ENCODE data around the gene CD79B. TPM values are rescaled to one million over a fixed set of nuclear protein-coding genes. Genes with fewer than 3 reads are reported as not detected.

Gene CD79B
- total RNA-seq, 1 experiment from 2014 or later, result not detected

- TF ChIP-seq, protein P1, sequence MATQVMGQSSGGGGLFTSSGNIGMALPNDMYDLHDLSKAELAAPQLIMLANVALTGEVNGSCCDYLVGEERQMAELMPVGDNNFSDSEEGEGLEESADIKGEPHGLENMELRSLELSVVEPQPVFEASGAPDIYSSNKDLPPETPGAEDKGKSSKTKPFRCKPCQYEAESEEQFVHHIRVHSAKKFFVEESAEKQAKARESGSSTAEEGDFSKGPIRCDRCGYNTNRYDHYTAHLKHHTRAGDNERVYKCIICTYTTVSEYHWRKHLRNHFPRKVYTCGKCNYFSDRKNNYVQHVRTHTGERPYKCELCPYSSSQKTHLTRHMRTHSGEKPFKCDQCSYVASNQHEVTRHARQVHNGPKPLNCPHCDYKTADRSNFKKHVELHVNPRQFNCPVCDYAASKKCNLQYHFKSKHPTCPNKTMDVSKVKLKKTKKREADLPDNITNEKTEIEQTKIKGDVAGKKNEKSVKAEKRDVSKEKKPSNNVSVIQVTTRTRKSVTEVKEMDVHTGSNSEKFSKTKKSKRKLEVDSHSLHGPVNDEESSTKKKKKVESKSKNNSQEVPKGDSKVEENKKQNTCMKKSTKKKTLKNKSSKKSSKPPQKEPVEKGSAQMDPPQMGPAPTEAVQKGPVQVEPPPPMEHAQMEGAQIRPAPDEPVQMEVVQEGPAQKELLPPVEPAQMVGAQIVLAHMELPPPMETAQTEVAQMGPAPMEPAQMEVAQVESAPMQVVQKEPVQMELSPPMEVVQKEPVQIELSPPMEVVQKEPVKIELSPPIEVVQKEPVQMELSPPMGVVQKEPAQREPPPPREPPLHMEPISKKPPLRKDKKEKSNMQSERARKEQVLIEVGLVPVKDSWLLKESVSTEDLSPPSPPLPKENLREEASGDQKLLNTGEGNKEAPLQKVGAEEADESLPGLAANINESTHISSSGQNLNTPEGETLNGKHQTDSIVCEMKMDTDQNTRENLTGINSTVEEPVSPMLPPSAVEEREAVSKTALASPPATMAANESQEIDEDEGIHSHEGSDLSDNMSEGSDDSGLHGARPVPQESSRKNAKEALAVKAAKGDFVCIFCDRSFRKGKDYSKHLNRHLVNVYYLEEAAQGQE (IDR thresholded peaks at IDR 0.05; ENCODE audit: insufficient read depth in 1 of 2, low read depth in 2 of 2, low read length in 1 of 2), result no peak
Measured at GRCh38 chr17:63973930-63974593, 41.9 kb upstream of the CD79B start (continued).

DNA sequence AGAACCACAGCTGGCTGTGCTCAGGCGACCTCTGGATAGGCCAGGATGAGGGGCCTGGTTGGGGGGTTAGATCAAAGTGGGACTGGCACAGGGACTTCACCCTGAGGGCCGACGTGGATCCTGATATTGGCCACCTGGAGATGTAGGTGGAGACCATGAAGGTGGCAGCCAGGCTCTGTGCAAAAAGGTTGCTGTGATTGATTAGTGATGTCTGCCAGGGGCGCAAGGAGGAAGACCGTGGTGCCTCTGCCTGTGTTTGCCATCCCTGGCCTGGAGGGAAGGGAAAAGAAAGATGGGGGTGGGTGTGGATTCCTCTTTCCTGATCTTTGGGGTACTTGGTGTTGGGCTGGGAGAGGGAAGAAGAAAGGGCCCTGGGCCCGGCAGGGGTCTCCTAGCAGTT is 41.1 kb upstream of the CD79B start:
- H3K36me3 ChIP-seq (ENCODE audit: control insufficient read depth, insufficient read depth, low read length), result no peaks in the 10 kb centered on the region
- BruUV-seq (replicated peaks), result no TSS peak
- POLR2A ChIA-PET, result no interaction called here
- peaks cover 4% of the 10 kb centered on the region; the same call in 1 of the 2 replicates for H3K4me1 ChIP-seq (ENCODE audit: control insufficient read depth, insufficient read depth, low read length)
- ATAC-seq (no peak), DNase-seq (ENCODE audit: low read depth, low spot score) (no peak)
- TF ChIP-seq, protein P1 (IDR thresholded peaks at IDR 0.05; ENCODE audit: insufficient read depth in 1 of 2, low read depth in 2 of 2, low read length in 1 of 2), result no peak
- TF ChIP-seq, protein P2, sequence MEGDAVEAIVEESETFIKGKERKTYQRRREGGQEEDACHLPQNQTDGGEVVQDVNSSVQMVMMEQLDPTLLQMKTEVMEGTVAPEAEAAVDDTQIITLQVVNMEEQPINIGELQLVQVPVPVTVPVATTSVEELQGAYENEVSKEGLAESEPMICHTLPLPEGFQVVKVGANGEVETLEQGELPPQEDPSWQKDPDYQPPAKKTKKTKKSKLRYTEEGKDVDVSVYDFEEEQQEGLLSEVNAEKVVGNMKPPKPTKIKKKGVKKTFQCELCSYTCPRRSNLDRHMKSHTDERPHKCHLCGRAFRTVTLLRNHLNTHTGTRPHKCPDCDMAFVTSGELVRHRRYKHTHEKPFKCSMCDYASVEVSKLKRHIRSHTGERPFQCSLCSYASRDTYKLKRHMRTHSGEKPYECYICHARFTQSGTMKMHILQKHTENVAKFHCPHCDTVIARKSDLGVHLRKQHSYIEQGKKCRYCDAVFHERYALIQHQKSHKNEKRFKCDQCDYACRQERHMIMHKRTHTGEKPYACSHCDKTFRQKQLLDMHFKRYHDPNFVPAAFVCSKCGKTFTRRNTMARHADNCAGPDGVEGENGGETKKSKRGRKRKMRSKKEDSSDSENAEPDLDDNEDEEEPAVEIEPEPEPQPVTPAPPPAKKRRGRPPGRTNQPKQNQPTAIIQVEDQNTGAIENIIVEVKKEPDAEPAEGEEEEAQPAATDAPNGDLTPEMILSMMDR (IDR thresholded peaks at IDR 0.05), result no peak
- TF ChIP-seq TCF7L2 (IDR thresholded peaks at IDR 0.05; ENCODE audit: low read depth, low read length), result no peak
- no peak for TF ChIP-seq POLR2AphosphoS5 (IDR thresholded peaks at IDR 0.05; ENCODE audit: low read depth, low read length)
- no peak for TF ChIP-seq SIN3A (IDR thresholded peaks at IDR 0.05; ENCODE audit: borderline replicate concordance, insufficient read depth, low read depth, low read length)
- CTCF ChIA-PET, result no interaction called here
- H3K4me3 ChIP-seq (ENCODE audit: low read depth in 2 of 2, low read length in 2 of 2), result no peak overlapping the region
- no peaks in the 10 kb centered on the region for H3K27me3 ChIP-seq (ENCODE audit: control insufficient read depth, insufficient read depth, low read length)
- in situ Hi-C loops (cut with HindIII; ENCODE audit: low pct_unique_long_range_greater_than_20kb, low sequenced_read_pairs), result no loop called here
- intact Hi-C loops (cut with micrococcal nuclease; ENCODE audit: unreplicated experiment), result no loop called here
- no peak overlapping the region for H3K27ac ChIP-seq (ENCODE audit: low read length)
- no peaks in the 10 kb centered on the region for H3K9me3 ChIP-seq (ENCODE audit: control insufficient read depth, insufficient read depth, low read depth, low read length)

DNA sequence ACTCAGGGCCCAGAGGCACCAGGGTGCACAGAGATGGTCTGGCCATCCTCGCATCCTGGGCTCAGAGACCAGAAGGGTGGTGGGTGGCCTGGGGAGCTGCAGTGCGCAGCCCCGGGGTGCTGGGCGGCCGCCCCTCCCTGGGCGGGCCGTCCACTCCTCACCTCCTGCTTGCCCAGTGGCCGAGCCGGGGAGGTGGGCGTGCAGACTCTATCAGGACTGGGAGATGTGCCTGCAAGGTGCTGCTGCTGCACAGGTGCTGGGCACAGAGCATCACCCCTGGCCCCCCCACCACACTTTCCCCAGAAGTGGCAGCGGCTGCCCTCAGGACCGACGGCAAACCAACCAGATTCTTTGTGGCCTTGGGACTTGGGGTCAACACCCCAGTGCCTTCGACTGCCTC is 40.7 kb upstream of the CD79B start, which contains the start of gene SCN4A:
Gene SCN4A (minus strand): TSS at position 123 of the 400 bp plus-strand sequence. CDS start 77 bp downstream, at position 46.
- TF ChIP-seq SIN3A (IDR thresholded peaks at IDR 0.05; ENCODE audit: borderline replicate concordance, insufficient read depth, low read depth, low read length) (no peak), TCF7L2 (IDR thresholded peaks at IDR 0.05; ENCODE audit: low read depth, low read length) (no peak), POLR2AphosphoS5 (IDR thresholded peaks at IDR 0.05; ENCODE audit: low read depth, low read length) (no peak)
- TF ChIP-seq, protein P1 (IDR thresholded peaks at IDR 0.05; ENCODE audit: insufficient read depth in 1 of 2, low read depth in 2 of 2, low read length in 1 of 2), result no peak
- TF ChIP-seq, protein P2 (IDR thresholded peaks at IDR 0.05), result no peak
- no peaks in the 10 kb centered on the region for H3K27me3 ChIP-seq (ENCODE audit: control insufficient read depth, insufficient read depth, low read length)
- no peak within 1 kb of the TSS for H3K4me3 ChIP-seq (ENCODE audit: low read depth in 2 of 2, low read length in 2 of 2)
- DNase-seq (ENCODE audit: low read depth, low spot score) (no peak), ATAC-seq (no peak)
- POLR2A ChIA-PET, result no interaction called here
- H3K36me3 ChIP-seq (ENCODE audit: control insufficient read depth, insufficient read depth, low read length), result no peaks in the 10 kb centered on the region
- H3K9me3 ChIP-seq (ENCODE audit: control insufficient read depth, insufficient read depth, low read depth, low read length), result no peaks in the 10 kb centered on the region
- no TSS peak for BruUV-seq (replicated peaks)
- H3K4me1 ChIP-seq (ENCODE audit: control insufficient read depth, insufficient read depth, low read length), result peaks cover 4% of the 10 kb centered on the region; the same call in 1 of the 2 replicates
- no peak within 1 kb of the TSS for H3K27ac ChIP-seq (ENCODE audit: low read length)
- CTCF ChIA-PET, result no interaction called here
- intact Hi-C loops (cut with micrococcal nuclease; ENCODE audit: unreplicated experiment), result no loop called here
- in situ Hi-C loops (cut with HindIII; ENCODE audit: low pct_unique_long_range_greater_than_20kb, low sequenced_read_pairs), result no loop called here
